GM21526 (cell line): ENCODE data around the gene ITIH3.

Source experiments
- ATAC-seq: cut with Tn5 transposase; IDR thresholded peaks from one replicate; pipeline ENCODE4 v1.9.1; 2021; ENCODE audit warnings: moderate library complexity; ENCODE audit not compliant: unreplicated experiment, low FRiP score

ITIH3 gene

GRCh38 chr3:52841211-52841980, 46.8 kb downstream of the ITIH3 start:
- ATAC-seq, result no peak

- ATAC-seq, result no peak
These were observed 47.4 kb downstream of the ITIH3 start for GRCh38 chr3:52841981-52842340.

- no peak for ATAC-seq
These were observed 47.8 kb downstream of the ITIH3 start for GRCh38 chr3:52842424-52842823.

- ATAC-seq, result no peak
These were observed 48.7 kb downstream of the ITIH3 start for GRCh38 chr3:52843108-52843865.

DNA sequence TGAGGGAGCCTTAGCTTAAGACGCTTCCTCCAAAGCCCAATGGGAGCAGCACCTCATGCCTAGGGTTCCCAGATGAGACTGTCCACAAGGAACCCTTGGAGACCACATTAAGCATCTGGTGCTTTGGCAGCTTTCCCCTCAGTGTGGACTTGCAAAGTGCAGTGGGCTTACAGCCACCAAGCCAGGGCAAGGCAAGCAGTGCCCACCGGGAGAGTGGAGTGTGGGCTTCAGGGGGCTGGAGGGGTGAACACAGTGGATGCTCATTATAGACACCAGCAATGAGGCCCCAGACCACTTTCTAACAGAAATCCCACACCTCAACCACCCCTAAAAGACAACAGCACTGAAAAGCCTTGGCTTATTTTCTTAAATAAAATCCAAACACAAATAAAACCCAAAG, 49.3 kb downstream of the ITIH3 start:
- no peak for ATAC-seq

- no peak for ATAC-seq
These were observed 49.8 kb downstream of the ITIH3 start for GRCh38 chr3:52844290-52844975.

GRCh38 chr3:52845157-52845556, 50.6 kb downstream of the ITIH3 start:
- no peak for ATAC-seq

- no peak for ATAC-seq
These were observed 51.3 kb downstream of the ITIH3 start for GRCh38 chr3:52845691-52846431.

DNA sequence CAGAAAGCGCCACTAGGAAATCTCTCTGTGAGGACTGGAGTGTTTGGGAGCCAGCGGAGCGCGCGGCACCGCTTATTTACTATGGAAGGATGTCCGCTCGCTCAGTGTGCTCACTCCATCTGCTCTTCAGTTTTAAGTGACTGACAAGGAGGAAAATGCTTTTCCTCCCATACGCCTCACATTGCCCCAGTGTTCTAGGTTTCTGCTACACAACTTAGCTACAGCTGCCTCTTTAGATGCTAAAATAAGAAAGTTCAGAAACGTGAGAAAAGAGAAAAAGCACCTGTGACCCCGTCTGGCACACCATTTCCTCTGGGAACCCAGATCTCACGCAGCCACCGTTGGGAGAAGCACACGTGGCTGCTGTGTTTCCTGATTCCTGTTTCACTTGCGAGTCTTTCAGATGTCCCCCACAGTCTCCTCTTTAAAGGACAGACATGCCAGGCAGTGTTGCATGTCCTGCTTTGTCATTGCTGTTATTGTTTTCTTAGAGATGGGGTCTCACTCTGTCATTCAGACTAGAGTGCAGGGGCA, 51.9 kb downstream of the ITIH3 start:
- ATAC-seq, result no peak

- no peak for ATAC-seq
These were observed 52.6 kb downstream of the ITIH3 start for GRCh38 chr3:52847241-52847640.

GRCh38 chr3:52847726-52848125, 53.1 kb downstream of the ITIH3 start:
- ATAC-seq, result no peak

DNA sequence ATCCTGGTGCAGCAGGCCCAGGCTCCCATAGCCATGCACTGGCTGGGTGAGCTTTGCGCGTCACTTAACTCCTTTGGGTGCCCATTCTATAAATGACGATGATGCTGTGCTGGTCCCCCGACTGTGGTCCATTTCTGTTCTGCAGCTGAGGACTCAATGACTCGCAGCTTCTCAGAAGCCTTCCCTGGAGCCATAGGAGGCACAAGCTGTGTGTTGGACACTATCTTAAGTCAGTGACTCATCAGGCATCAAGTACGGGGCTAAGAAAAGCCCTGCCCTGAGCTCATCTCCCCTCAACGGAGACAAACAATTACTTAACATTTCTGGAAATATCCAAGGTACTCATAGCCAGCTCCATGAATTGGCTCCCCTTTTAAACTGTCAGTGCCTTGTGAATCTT, 54.0 kb downstream of the ITIH3 start:
- no peak for ATAC-seq

DNA sequence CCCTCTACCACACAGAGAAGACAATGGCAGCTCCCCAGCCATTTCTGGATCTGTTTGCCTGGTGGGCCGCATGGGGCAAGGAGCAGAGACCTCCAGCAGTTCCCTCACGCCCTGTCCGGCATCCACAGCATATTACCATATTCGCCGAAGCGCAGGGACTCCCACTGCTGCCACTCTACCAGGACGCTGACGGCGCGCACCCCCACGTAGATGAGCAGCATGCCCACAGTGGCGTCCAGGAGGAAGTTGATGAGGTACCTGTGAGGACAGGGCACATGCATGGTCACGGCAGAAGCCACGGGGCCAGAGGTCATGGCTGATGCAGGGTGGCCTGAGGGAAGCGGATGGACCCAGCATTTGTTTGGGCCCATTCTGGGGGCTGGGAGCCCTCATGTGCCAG, 55.1 kb downstream of the ITIH3 start:
- no peak for ATAC-seq

GRCh38 chr3:52851348-52851747, 56.8 kb downstream of the ITIH3 start:
- no peak for ATAC-seq

GRCh38 chr3:52852419-52852818, 57.8 kb downstream of the ITIH3 start:
- ATAC-seq, result no peak

DNA sequence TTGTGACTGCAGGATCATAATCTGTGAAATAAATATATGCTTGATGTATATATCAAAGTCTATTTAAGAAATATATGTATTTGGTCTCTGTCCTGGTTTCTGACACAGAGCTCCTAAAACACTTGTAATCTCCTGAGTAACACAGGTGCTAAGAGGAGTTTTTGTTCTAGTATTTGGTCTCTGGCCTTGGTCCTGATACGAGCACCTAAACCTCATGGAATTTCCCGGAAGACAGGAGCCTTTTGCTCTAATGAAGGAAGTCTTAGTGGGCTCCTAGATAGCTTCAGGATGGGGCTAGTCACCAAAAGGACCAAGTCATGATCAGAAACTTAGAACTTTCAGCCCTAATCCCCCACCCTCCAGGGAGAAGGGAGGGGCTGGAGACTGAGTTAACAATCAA, 59.4 kb downstream of the ITIH3 start:
- no peak for ATAC-seq

- ATAC-seq, result no peak
These were observed 62.1 kb downstream of the ITIH3 start for GRCh38 chr3:52856666-52857065.

DNA sequence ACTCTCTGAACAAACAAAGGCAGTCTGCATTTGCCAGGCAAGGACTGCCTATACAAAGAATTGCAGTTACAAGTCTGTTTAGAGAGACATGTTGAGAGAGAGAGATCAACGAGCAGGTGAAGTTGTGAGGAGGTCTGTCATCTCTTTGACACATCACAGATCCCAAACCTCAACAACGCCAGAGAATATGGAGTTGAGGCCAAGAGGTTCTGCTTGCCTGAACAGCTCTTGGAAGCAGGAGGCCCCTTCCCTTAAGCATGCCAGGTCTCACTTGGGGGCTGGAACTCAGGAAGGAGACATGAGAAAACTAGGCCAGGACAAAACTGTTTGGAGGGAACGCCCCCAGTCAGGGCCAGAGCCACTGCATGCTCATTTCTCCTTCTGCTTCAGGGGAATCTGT, 62.5 kb downstream of the ITIH3 start:
- ATAC-seq, result no peak

- ATAC-seq, result no peak
These were observed 63.3 kb downstream of the ITIH3 start for GRCh38 chr3:52857864-52858263.
